Measurements from ENCODE around the gene TLCD3B.

DNA sequence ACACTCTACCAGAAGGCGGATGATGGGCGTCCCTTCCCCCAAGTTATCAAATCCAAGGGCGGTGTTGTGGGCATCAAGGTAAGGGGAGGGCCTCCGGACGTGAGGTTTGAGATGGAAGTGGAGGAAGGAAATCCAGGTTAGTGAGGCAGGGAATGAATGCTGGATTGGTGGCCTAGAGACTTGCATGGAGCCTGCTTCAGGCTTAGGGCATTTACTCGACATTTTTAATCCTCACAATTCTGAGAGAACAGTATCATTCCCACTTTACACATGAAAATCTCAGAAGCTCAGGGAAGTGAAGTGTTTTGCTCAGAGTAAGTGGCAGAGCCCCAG lies 36.5 kb upstream of the TLCD3B start:
- TF ChIP-seq, protein P1, sequence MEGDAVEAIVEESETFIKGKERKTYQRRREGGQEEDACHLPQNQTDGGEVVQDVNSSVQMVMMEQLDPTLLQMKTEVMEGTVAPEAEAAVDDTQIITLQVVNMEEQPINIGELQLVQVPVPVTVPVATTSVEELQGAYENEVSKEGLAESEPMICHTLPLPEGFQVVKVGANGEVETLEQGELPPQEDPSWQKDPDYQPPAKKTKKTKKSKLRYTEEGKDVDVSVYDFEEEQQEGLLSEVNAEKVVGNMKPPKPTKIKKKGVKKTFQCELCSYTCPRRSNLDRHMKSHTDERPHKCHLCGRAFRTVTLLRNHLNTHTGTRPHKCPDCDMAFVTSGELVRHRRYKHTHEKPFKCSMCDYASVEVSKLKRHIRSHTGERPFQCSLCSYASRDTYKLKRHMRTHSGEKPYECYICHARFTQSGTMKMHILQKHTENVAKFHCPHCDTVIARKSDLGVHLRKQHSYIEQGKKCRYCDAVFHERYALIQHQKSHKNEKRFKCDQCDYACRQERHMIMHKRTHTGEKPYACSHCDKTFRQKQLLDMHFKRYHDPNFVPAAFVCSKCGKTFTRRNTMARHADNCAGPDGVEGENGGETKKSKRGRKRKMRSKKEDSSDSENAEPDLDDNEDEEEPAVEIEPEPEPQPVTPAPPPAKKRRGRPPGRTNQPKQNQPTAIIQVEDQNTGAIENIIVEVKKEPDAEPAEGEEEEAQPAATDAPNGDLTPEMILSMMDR (IDR thresholded peaks at IDR 0.05): no peak
- TF ChIP-seq POLR2A (IDR thresholded peaks at IDR 0.05; ENCODE audit: low read depth): no peak
